A172 (cell line): ENCODE results near the gene PLEKHH1. TPM values are rescaled to one million over a fixed set of nuclear protein-coding genes. Genes with fewer than 3 reads are reported as not detected.

Experiments
- DNase-seq: peaks from one replicate; pipeline ENCODE4 v3.0.0-alpha.2; 2015; ENCODE audit warnings: low spot score
- total RNA-seq: library from RNA; depleted of rRNA; stranded (reverse); fragments of >200 nt; shearing (Covaris generic); gene quantifications from 2 replicates; pipeline ENCODE4 v1.2.3, GENCODE V29; 2014

The PLEKHH1 gene
- total RNA-seq, 1 experiment from 2014 or later, result 5.0 TPM

DNA sequence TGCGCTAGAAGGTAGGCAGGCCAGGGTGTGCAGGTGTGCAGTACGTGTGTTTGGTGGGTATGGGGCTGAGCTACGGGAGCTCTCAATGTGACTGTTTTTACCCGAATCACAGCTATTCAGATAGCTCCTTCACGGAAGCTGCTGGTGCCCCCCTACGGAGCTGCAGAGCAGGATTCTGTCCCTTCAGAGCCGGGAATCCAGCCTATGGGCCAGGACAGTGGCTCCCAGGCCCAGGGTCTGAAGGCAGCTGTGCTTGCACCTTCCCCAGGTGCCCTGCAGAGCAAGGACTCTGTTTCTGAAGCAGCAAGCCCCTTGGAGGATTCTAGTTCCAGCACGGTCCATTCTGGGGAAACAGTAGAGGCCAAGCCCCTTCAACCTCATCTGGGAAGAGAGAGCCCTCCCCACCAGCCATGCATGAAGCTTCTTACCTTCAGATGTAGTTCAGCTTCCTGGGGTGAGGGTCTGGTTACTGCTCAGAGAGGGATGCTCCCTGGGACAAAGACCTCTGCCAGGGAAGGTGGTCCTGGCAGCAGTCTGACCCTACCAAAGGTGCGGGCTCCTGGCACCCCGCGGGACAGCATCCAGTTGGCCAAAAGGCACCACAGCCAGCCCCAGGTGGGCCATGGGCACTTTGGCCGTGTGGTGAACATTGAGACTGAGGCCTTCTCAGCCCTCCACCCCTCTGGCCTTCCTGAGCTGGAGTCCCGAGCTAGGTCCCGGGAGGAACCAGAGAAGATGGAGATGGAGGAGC lies 29.1 kb downstream of the PLEKHH1 start:
- no peak for DNase-seq

GRCh38 chr14:67562776-67563150 lies 29.7 kb downstream of the PLEKHH1 start:
- no peak for DNase-seq

DNA sequence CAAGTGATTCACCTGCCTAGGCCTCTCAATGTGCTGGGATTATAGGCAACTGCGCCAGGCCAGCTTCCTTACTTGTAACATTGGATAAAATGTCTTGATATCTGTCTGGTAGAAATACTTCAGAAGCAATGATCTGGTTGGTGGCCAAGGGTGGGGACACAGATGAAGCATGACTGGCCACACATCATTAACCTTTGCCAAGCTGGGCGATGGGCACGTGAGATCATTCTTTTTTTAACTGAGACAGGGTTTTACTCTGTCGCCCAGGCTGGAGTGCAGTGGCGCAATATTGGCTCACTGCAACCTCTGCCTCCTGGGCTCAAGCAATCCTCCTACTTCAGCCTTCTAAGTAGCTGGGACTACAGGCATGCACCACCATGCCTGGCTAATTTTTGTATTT lies 31.1 kb downstream of the PLEKHH1 start:
- no peak for DNase-seq

DNA sequence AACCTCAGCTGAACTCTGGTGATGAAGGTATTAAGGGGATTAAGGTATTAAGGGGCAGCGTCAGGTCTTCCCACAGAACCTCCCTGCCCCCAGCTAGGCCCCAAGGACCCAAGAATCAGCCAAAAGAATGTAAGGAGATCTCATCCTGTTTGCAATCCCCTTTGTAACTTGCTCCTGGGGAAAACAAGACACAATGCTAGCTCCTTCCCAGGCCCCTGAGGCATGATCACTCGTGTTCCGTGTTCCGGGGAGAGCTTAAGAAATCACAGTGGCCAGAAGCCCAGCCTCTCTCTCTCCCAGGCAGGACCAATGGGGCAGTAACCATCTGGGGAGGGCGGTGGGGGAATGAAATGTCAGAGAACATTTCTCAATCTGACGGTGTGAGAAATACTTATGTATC lies 33.8 kb downstream of the PLEKHH1 start:
- no peak for DNase-seq

DNA sequence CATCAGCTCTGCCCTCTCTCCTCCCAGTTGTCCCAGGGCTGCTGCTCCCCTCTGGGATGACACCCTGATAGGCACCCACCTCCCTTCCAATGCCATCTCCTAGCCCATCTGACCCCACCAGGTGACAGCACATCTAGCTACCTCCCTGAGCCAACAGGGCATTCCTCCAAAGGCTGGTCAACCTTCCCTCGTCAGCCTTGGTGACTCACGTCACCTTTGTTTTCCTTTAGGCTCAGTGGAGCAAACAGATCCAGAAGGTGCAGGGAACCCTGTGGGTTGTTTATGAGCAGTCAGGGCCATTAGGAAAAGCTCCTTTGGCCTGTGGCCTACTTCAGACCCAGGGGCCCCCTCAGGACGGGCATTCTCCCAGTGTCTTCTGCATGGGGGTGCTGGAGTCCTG lies 34.6 kb downstream of the PLEKHH1 start:
- no peak for DNase-seq

- no peak for DNase-seq
Measured at GRCh38 chr14:67569011-67569650, 36.0 kb downstream of the PLEKHH1 start.

GRCh38 chr14:67569651-67570290 lies 36.7 kb downstream of the PLEKHH1 start:
- no peak for DNase-seq

- DNase-seq, result no peak
Measured at GRCh38 chr14:67570453-67570852, 37.4 kb downstream of the PLEKHH1 start.

DNA sequence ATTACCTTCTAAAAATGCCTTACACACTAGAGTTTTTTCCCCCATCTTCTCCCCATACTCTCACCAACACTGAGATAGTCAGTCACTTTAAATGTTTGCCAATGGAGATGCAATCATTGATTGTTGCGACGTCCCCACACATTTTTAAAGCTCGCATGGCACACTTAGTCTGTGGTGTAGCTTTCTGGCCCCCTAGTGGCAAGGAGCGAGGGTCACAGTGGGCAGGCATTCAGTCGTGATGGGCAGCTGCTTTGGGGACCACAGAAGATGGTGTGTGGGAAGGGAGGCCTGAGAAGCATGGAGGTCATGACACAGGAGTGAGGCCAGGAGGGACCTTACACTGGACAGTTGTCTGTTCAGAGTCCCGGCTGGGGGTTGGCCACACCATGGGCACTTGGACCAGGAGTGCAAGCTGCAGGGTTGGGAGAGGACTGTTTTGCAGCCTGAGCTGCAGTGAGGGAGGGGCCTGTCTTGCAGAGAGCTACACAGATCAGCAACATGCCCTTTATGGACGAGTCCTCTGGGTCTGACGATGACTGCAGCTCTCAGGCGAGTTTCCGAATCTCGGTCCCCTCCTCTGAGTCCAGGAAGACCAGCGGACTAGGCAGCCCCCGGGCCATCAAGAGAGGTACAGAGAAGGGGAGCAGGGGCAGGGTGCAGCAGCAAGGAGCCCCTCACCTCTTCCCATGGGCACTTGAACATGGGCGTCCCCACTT lies 38.3 kb downstream of the PLEKHH1 start:
- peak; percentile 18 for DNase-seq

- no peak for DNase-seq
Measured at GRCh38 chr14:67571991-67572323, 38.9 kb downstream of the PLEKHH1 start.

DNA sequence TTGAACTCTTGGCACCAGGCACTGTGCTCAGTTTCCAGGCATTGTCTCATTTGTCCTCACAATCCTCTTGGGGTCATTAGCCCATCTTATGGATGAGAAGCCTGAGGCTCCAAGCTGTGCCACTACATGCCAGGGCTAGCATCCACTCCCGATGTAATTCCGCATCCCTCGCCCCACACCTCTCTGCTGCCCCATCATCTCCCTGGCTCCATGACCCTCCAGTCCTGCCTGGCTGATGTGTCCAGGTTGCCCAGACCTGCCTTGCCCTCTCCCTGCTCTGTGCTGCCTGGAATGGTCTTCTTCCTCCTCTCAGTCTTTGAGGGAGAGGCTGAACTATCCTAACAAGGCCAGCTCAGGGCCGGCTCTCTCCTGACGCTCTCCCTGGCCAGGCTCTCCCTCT lies 39.5 kb downstream of the PLEKHH1 start:
- DNase-seq, result no peak

GRCh38 chr14:67573228-67574010 lies 40.3 kb downstream of the PLEKHH1 start:
- no peak for DNase-seq

- no peak for DNase-seq
Measured at GRCh38 chr14:67574156-67574555, 41.1 kb downstream of the PLEKHH1 start.

DNA sequence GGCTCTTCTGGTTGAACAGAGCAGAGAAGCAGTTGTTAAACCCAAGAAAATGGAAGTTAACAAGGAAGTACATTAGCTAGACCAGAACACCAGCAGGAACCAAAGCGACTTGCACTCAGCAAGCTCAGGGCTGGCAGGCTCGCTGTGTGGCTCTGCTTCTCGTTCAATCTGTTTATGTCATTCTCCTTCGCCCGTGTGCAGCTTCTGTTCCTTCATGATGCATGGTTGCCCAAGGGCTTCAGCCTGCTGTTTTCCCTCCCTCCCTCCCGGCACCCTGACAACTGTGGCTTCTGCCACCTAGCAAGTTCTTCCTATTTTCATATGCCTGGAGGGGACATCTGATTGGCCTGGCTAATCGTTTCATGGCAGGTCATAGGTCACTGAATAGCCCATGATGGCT lies 41.7 kb downstream of the PLEKHH1 start:
- no peak for DNase-seq

GRCh38 chr14:67575684-67576083 lies 42.6 kb downstream of the PLEKHH1 start:
- peak; percentile 4 for DNase-seq

- DNase-seq, result no peak
Measured at GRCh38 chr14:67576216-67576955, 43.3 kb downstream of the PLEKHH1 start.

GRCh38 chr14:67577181-67577808 lies 44.2 kb downstream of the PLEKHH1 start:
- no peak for DNase-seq

DNA sequence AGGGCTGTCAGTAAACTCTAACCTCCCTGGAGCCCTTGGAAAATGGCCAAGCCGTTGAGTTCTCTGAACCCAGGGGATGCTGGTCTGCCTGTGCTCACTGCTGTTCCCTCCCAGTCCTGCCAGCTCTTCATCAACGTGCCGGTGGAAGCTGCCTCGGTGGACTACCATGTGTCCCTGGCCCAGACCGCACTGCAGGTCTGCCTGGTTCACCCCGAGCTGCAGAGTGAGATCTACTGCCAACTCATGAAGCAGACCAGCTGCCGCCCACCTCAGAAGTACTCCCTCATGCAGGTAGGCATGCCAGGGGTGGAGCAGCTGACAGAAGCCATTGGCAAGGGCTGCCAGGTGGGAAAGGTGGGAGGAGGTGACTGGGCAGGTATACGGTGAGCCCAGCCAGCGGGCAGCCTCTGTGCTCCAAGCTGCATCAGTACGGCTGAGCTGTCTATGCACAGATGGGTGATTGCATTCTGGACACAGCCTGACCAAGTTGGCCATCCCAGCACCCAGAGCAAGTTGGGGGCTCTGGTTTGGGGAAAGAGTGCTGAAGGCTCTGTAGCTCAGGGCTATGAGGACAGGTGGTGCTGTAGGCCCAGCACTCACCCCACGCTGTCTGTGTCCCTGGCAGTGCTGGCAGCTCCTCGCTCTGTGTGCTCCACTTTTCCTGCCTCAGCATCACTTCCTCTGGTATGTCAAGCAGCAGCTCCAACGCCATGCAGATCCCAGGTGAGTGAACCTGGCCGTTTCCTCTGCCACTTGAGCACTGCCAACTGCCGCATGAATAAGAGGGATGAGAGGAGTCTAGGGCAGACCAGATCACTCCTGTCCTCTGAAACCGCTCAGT lies 45.0 kb downstream of the PLEKHH1 start:
- DNase-seq, result no peak

- no peak for DNase-seq
Measured at GRCh38 chr14:67579040-67579439, 46.0 kb downstream of the PLEKHH1 start.

- DNase-seq, result no peak
Measured at GRCh38 chr14:67579636-67580035, 46.5 kb downstream of the PLEKHH1 start.
